NB4 (cell line): Measurements from ENCODE around the gene ELK4.

Source experiments
- DNase-seq: peaks from one replicate; pipeline ENCODE4 v3.0.0; 2010; ENCODE audit warnings: low read depth
- H3K4me3 ChIP-seq: one replicate; pipeline ENCODE4 v1.5.1; 2011; ENCODE audit warnings: mild to moderate bottlenecking, low read depth, low read length, moderate library complexity
- MYC ChIP-seq: IDR thresholded peaks from 2 replicates; pipeline ENCODE4 v1.6.1; 2011; ENCODE audit warnings: low read depth, low read length
- POLR2A ChIP-seq: IDR thresholded peaks from 2 replicates; pipeline ENCODE4 v1.6.1; 2011; ENCODE audit warnings: mild to moderate bottlenecking; ENCODE audit not compliant: insufficient read length; ENCODE audit errors: extremely low read depth
- TF ChIP-seq, protein P1 (sequence below): IDR thresholded peaks from one replicate; pipeline ENCODE4 v1.5.1; 2012; ENCODE audit warnings: low read depth, low read length
- TF ChIP-seq, protein P2 (sequence below): IDR thresholded peaks from 2 replicates; pipeline ENCODE4 v1.6.1; 2011; ENCODE audit warnings: low read depth, low read length

Gene ELK4

DNA sequence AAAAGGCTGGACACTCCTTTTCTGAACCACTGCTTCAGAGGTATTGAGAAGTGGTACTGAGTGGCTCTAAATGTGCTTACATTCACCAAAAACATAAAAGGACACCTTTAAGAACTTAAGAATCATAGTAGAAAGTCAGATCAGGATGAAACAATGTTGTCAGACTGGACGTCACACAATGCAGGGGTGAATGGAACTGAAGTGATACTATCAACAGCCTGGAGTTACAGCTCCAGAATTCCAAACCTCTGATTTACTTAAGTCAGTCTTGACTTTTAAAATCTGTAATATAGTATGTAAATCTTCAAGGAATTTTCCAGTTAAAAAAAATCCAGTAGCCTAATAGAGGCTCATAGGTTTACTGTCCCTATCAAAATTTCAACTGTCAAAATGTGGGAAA, 19.3 kb downstream of the ELK4 start:
- H3K4me3 ChIP-seq = no peak overlapping the region
- TF ChIP-seq, protein P1, sequence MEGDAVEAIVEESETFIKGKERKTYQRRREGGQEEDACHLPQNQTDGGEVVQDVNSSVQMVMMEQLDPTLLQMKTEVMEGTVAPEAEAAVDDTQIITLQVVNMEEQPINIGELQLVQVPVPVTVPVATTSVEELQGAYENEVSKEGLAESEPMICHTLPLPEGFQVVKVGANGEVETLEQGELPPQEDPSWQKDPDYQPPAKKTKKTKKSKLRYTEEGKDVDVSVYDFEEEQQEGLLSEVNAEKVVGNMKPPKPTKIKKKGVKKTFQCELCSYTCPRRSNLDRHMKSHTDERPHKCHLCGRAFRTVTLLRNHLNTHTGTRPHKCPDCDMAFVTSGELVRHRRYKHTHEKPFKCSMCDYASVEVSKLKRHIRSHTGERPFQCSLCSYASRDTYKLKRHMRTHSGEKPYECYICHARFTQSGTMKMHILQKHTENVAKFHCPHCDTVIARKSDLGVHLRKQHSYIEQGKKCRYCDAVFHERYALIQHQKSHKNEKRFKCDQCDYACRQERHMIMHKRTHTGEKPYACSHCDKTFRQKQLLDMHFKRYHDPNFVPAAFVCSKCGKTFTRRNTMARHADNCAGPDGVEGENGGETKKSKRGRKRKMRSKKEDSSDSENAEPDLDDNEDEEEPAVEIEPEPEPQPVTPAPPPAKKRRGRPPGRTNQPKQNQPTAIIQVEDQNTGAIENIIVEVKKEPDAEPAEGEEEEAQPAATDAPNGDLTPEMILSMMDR = no peak
- TF ChIP-seq, protein P2, sequence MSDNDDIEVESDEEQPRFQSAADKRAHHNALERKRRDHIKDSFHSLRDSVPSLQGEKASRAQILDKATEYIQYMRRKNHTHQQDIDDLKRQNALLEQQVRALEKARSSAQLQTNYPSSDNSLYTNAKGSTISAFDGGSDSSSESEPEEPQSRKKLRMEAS = no peak
- no peak for TF ChIP-seq MYC
- TF ChIP-seq POLR2A = no peak

DNA sequence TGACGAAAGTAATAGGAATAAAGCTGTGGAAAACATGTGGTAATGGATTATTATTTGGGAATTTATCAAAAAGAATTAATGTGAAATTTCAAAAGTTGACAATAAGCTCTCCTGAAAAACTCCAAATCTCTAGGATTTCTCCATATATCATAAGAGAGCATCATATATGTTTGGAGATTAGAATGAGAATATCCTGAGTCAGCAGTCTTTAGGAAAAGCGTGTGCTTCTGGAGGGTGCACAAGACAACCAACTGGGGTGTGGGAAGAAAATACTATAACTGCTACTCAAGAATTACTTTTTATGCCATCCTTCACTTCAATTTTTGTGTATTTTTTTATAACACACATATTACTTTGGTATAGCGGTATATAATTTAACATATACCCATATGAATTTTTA, 19.7 kb downstream of the ELK4 start:
- no peak for DNase-seq
- no peak overlapping the region for H3K4me3 ChIP-seq
- TF ChIP-seq, protein P2 = no peak
- TF ChIP-seq MYC (no peak), POLR2A (no peak)
- TF ChIP-seq, protein P1 = no peak

More for the DNA sequence above, 19.3 kb downstream of the ELK4 start:
- DNase-seq = no peak

DNA sequence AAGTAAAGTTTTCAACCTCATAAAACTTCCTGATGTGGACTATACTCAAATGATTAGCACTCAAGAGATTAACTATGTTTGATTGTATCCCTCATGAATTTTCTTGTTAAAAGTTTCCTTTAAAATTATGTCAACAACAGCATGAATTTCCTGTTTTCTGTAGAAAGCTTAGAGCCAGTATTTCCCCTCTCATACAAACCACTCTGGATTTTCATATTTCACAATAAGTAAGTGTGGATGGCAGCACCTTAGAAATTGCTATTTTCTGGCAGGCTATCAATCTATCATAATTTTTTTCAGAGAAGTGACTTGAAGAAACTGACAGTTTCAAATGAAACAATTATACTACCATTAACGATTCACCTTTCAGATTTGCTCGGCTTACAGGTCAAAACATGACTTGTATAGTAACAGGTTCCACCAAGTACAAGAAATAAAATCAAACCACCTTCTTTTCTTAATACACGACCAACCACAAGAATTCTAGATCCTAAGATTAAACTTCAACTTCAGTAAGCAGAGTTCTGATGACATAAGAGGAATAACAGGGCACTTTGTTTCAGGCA, 20.8 kb downstream of the ELK4 start:
- no peak overlapping the region for H3K4me3 ChIP-seq
- no peak for DNase-seq
- TF ChIP-seq POLR2A = no peak
- TF ChIP-seq, protein P1 = no peak
- TF ChIP-seq MYC = no peak
- TF ChIP-seq, protein P2 = no peak

DNA sequence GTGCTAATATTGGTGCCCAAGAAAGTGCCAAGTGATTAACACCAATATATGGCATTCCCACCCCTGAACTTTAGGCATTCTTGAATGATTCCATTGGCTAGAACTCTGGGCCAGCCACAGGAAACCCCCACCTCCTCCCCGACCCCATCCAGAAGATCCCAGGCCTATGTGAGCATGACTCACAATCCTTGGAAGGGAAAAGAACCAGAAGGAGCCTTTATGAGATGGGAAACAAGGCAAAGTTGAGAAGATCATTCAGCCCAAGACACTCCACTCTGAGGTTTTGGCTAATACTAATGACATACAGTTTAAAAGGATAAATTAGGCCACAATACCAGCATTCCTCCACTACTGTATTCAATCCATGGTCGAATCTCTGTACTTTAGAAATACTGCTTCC, 21.8 kb downstream of the ELK4 start:
- TF ChIP-seq MYC (no peak), POLR2A (no peak)
- TF ChIP-seq, protein P2 = no peak
- TF ChIP-seq, protein P1 = no peak
- DNase-seq = no peak
- H3K4me3 ChIP-seq = no peak overlapping the region

DNA sequence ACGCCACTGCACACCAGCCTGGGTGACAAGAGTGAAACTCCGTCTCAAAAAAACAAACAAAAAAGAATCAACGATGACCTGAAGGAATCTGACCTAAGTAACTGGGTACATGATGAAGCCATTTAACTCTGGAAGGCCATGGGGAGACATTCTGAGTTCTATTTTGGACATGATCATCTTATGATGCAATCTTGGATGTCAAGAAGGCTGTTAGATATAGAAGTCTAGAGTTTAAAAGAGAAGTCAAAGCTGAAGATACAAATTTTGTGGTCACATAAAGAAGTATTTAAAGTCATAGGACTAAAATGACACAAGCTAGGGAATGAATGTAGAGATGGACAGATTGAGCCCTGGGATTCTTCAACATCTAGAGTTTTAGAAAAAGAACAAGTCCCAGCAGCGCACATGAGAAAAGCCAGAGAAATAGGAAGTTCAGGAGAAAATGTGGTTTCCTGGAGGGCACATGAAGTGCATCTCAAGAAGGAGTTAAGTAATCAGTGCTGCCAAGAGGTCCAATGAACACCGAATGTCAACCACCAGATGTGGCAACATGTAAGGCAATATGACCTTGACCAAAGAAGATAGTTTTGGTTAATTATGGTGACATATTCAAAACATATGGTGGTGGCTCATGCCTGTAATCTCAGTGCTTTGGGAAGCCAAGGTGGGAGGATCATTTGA, 26.8 kb downstream of the ELK4 start:
- no peak overlapping the region for H3K4me3 ChIP-seq
- DNase-seq = peak; percentile 92
- TF ChIP-seq, protein P2 = peak; percentile 21; the same call in 1 of the 2 replicates
- no peak for TF ChIP-seq POLR2A

DNA sequence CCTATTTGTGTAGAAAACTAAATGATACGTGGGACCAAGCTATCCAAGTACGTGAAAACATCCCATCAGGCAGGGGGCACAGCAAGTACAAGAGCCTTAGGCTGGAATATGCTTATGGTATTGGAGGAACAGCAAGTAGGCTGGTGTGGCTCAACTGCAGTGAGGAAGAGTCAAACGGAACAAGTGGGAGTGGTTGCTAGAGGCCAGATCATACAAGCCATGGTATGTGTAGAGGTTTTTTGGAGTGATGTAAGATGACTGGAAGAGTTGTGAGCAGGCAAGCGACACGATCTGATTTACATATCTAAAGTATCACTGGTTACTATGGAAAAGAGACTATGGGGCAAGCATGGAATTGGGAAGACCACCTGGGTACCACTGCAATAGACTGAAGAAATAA, 27.8 kb downstream of the ELK4 start:
- DNase-seq = no peak
- H3K4me3 ChIP-seq = no peak overlapping the region
- TF ChIP-seq POLR2A = no peak
- TF ChIP-seq, protein P1 = no peak
- TF ChIP-seq MYC = no peak
- TF ChIP-seq, protein P2 = no peak
